IMR-90 (cell line): ENCODE data around the gene KRT86. TPM values are rescaled to one million over a fixed set of nuclear protein-coding genes. Genes with fewer than 3 reads are reported as not detected.

Source experiments
- ATAC-seq: fragments of 200-7000 bp; cut with Tn5 transposase; 2 replicates; pipeline ENCODE4 v1.9.1; 2020; ENCODE audit warnings: low read depth, mild to moderate bottlenecking, moderate library complexity
- BruUV-seq: library from RNA; stranded (reverse); fragments of 400-500 nt; replicated peaks from 2 replicates; lab custom pipeline; 2021; lab: Mats Ljungman, UMichigan
- CTCF ChIA-PET: fragments of 300-600 bp; formaldehyde crosslinking; extraction: SDS; loops from one replicate; lab custom pipeline; 2021; ENCODE audit warnings: antibody characterized with exemption; lab: Yijun Ruan, JAX
- POLR2A ChIA-PET: fragments of 300-600 bp; sonication (Branson Sonifier 250); formaldehyde crosslinking; loops from one replicate; lab custom pipeline; 2022; ENCODE audit warnings: antibody characterized with exemption; ENCODE audit not compliant: unreplicated experiment; lab: Charles Lee
- DNase-seq: peaks from one replicate; pipeline ENCODE4 v3.0.0; 2013
- H2AFZ ChIP-seq: replicated peaks from 2 replicates; pipeline ENCODE3; 2013; ENCODE audit warnings: low read length, mild to moderate bottlenecking; ENCODE audit not compliant: poor library complexity
- H2AK5ac ChIP-seq: 2 replicates; pipeline ENCODE4 v1.6.1; 2013; ENCODE audit warnings: low read depth, low read length, inconsistent platforms
- H2AK9ac ChIP-seq: replicated peaks from 2 replicates; pipeline ENCODE3; 2013; ENCODE audit warnings: mild to moderate bottlenecking, low read depth, low read length, moderate library complexity; ENCODE audit not compliant: poor library complexity
- H2BK120ac ChIP-seq: 2 replicates; pipeline ENCODE4 v1.6.1; 2013; ENCODE audit warnings: low read depth, low read length, inconsistent platforms
- H2BK15ac ChIP-seq: 3 replicates; pipeline ENCODE4 v1.6.1; 2013; ENCODE audit warnings: low read depth, low read length, inconsistent platforms
- H2BK20ac ChIP-seq: 2 replicates; pipeline ENCODE4 v1.6.1; 2013; ENCODE audit warnings: low read depth, mild to moderate bottlenecking, inconsistent platforms, low read length, moderate library complexity
- H2BK5ac ChIP-seq: 2 replicates; pipeline ENCODE4 v1.6.1; 2013; ENCODE audit warnings: mild to moderate bottlenecking, low read depth, low read length, inconsistent platforms; ENCODE audit not compliant: poor library complexity, severe bottlenecking
- H3K14ac ChIP-seq: replicated peaks from 2 replicates; pipeline ENCODE4 v1.6.1; 2013; ENCODE audit warnings: low read depth, low read length, inconsistent platforms
- H3K18ac ChIP-seq: 2 replicates; pipeline ENCODE4 v1.6.1; 2013; ENCODE audit warnings: low read depth, low read length, control low read depth
- H3K23ac ChIP-seq: 2 replicates; pipeline ENCODE4 v1.6.1; 2013; ENCODE audit warnings: low read depth, low read length, inconsistent platforms
- H3K27ac ChIP-seq: 2 replicates; pipeline ENCODE4 v1.5.1; 2013; ENCODE audit warnings: mild to moderate bottlenecking, control low read depth, low read length; ENCODE audit not compliant: insufficient read depth
- H3K27me3 ChIP-seq: 2 replicates; pipeline ENCODE4 v1.6.1; 2013; ENCODE audit warnings: low read length; ENCODE audit not compliant: control insufficient read depth, insufficient read depth
- H3K36me3 ChIP-seq: 2 replicates; pipeline ENCODE4 v1.6.1; 2013; ENCODE audit warnings: low read length, mixed read lengths; ENCODE audit not compliant: control insufficient read depth, insufficient read depth
- H3K4ac ChIP-seq: 2 replicates; pipeline ENCODE4 v1.6.1; 2013; ENCODE audit warnings: low read depth, low read length, inconsistent platforms
- H3K4me1 ChIP-seq: 2 replicates; pipeline ENCODE4 v1.6.1; 2013; ENCODE audit warnings: low read length, mixed read lengths; ENCODE audit not compliant: control insufficient read depth, insufficient read depth
- H3K4me2 ChIP-seq: 2 replicates; pipeline ENCODE4 v1.6.1; 2013; ENCODE audit warnings: low read depth, mild to moderate bottlenecking, control low read depth, low read length, moderate library complexity
- H3K4me3 ChIP-seq: 2 replicates; pipeline ENCODE4 v1.5.1; 2013; ENCODE audit warnings: low read depth, mild to moderate bottlenecking, control low read depth, low read length, moderate library complexity; ENCODE audit not compliant: insufficient read depth
- H3K56ac ChIP-seq: 2 replicates; pipeline ENCODE4 v1.6.1; 2013; ENCODE audit warnings: low read length, inconsistent platforms; ENCODE audit not compliant: insufficient read depth; ENCODE audit errors: extremely low read depth
- H3K79me1 ChIP-seq, 2 experiments: 2 replicates each; pipeline ENCODE4 v1.6.1; 2013; ENCODE audit warnings: low read length in 2 of 2, inconsistent platforms in 1 of 2, low read depth in 1 of 2
- H3K9ac ChIP-seq: 2 replicates; pipeline ENCODE4 v1.6.1; 2013; ENCODE audit warnings: low read depth, low read length, control low read depth
- H3K9me1 ChIP-seq: 2 replicates; pipeline ENCODE4 v1.6.1; 2013; ENCODE audit warnings: low read length, inconsistent platforms; ENCODE audit not compliant: insufficient read depth
- H3K9me3 ChIP-seq: 2 replicates; pipeline ENCODE4 v1.6.1; 2013; ENCODE audit warnings: low read length; ENCODE audit not compliant: control insufficient read depth, insufficient read depth
- H4K20me1 ChIP-seq: 2 replicates; pipeline ENCODE4 v1.6.1; 2013; ENCODE audit warnings: low read length, inconsistent platforms; ENCODE audit not compliant: insufficient read depth
- H4K5ac ChIP-seq: 2 replicates; pipeline ENCODE4 v1.6.1; 2013; ENCODE audit warnings: mild to moderate bottlenecking, low read depth, low read length, control low read depth
- H4K8ac ChIP-seq, 2 experiments: 2 replicates each; pipeline ENCODE4 v1.6.1; 2013; ENCODE audit warnings: low read depth in 2 of 2, low read length in 2 of 2, control low read depth in 1 of 2, inconsistent platforms in 1 of 2
- H4K91ac ChIP-seq: 2 replicates; pipeline ENCODE4 v1.6.1; 2013; ENCODE audit warnings: low read depth, low read length, inconsistent platforms; ENCODE audit not compliant: insufficient read depth
- CEBPB ChIP-seq: IDR thresholded peaks from 2 replicates; pipeline ENCODE4 v1.6.1; 2012; ENCODE audit warnings: low read depth, low read length, improper control_type of control experiment
- NFE2L2 ChIP-seq: fragments of 150-350 bp; IDR thresholded peaks from 2 replicates; pipeline ENCODE4 v1.6.1; 2016; ENCODE audit warnings: low read depth, mild to moderate bottlenecking, low read length
- SMC3 ChIP-seq: fragments of 150-350 bp; IDR thresholded peaks from 2 replicates; pipeline ENCODE4 v1.6.1; 2016; ENCODE audit warnings: low read depth, mild to moderate bottlenecking, antibody characterized with exemption, low read length, moderate library complexity
- WGBS, 2 experiments: methylation state at CpG; one replicate each; pipeline versions ENCODE4 v1.1.5 to v1.1.7; 2013; ENCODE audit warnings: missing lambda C conversion rate in 2 of 2; ENCODE audit not compliant: insufficient read length in 1 of 2; ENCODE audit errors: extremely low coverage in 2 of 2; 5-methylcytosine and 5-hydroxymethylcytosine counted together
- dilution Hi-C: fragments of 300-500 bp; cut with HindIII; formaldehyde crosslinking; loops from one replicate; pipeline ENCODE4 v1.14.3; 2018; ENCODE audit warnings: low sequenced_read_pairs; ENCODE audit not compliant: unreplicated experiment
- in situ Hi-C: fragments of 300-500 bp; cut with MboI; formaldehyde crosslinking; loops from 3 replicates; pipeline ENCODE4 v1.14.3; 2019; ENCODE audit warnings: low sequenced_read_pairs, inconsistent platforms, mixed read lengths
- intact Hi-C: fragments of 100-400 bp; cut with micrococcal nuclease; formaldehyde crosslinking; loops from 2 replicates; pipeline ENCODE4 v1.10.0; 2022
- polyA plus RNA-seq, 3 experiments: library from polyadenylated mRNA; depleted of rRNA; stranded (reverse); fragments of >200 nt; gene quantifications; 2 replicates each; pipeline ENCODE4 v1.2.3, GENCODE V29; 2012; ENCODE audit warnings: low replicate concordance in 1 of 3
- total RNA-seq: library from RNA; depleted of rRNA; stranded (reverse); fragments of >200 nt; gene quantifications from 2 replicates; pipeline ENCODE4 v1.2.3, GENCODE V29; 2012

Gene KRT86
- total and polyA plus RNA-seq, 2 of the 4 experiments (the other 2 are of a cell fraction) = not detected

- WGBS, 2 experiments = no CpG with 5 or more reads among the region's 1 CpG
- Histone ChIP-seq H2AFZ (no peak overlapping the region), H3K36me3 (no peaks in the 10 kb centered on the region), H3K4me3 (no peak overlapping the region), H3K4me2 (no peak overlapping the region), H3K9ac (no peak overlapping the region), H2AK5ac (0 out of 2 replicates have a peak overlapping the region, but pooled peaks have one; percentile 15), H3K79me1 (no peaks in the 10 kb centered on the region), H3K56ac (no peak overlapping the region), H3K4ac (no peak overlapping the region), H4K8ac (no peak overlapping the region), H3K18ac (no peak overlapping the region), H3K9me3 (no peaks in the 10 kb centered on the region; the same call in 1 of the 2 replicates), H3K27me3 (peaks cover 10% of the 10 kb centered on the region), H4K5ac (no peak overlapping the region), H4K91ac (no peak overlapping the region; the same call in 1 of the 2 replicates), H2BK20ac (no peak overlapping the region), H3K9me1 (no peaks in the 10 kb centered on the region), H3K14ac (no peak overlapping the region), H2BK5ac (no peak overlapping the region), H2BK15ac (no peak overlapping the region), H3K23ac (no peak overlapping the region), H3K27ac (no peak overlapping the region), H2AK9ac (no peak overlapping the region), H3K4me1 (peaks cover 2% of the 10 kb centered on the region), H4K20me1 (no peaks in the 10 kb centered on the region), H2BK120ac (no peak overlapping the region)
- ATAC-seq (no peak), DNase-seq (peak; percentile 19)
- dilution Hi-C loops (no loop called here), in situ Hi-C loops (no loop called here), intact Hi-C loops (no loop called here)
- TF ChIP-seq CEBPB (peak; percentile 74), NFE2L2 (0 out of 2 replicates have a peak, but pooled peaks have one; percentile 12), SMC3 (no peak)
- POLR2A ChIA-PET = no interaction called here
- CTCF ChIA-PET = no interaction called here
- BruUV-seq = no TSS peak
These were observed 3.3 kb upstream of the KRT86 start for GRCh38 chr12:52271158-52271557.
